Measurements from ENCODE around the gene CFP. TPM values are rescaled to one million over a fixed set of nuclear protein-coding genes. Genes with fewer than 3 reads are reported as not detected.
A peak's percentile ranks its signal among the peaks of the same experiment; 100 is the strongest.

CFP gene
- total and polyA plus RNA-seq, 8 donors = 0.31 to 4.1 (median 1.6) TPM

- WGBS, 2 donors = 90 to 95% methylated on average over 14 of the region's 14 CpGs
- no peak for DNase-seq
- ATAC-seq = no peak
- Histone ChIP-seq H3K27ac (no peak overlapping the region), H3K4me3 (no peak overlapping the region), H3K4me1 (no peaks in the 10 kb centered on the region), H3K9me3 (no peaks in the 10 kb centered on the region), H3K27me3 (no peaks in the 10 kb centered on the region), H3K36me3 (peaks cover 0 to 15% (median 0%) of the 10 kb centered on the region in 3 donors)
- no peak for FAIRE-seq
- TF ChIP-seq CTCF (IDR thresholded peaks at IDR 0.05) = no peak
- intact Hi-C loops (cut with DNase I) = no loop called here
Observed at GRCh38 chrX:47638816-47639215, 9.1 kb upstream of the CFP start.

- 83% methylated on average over 31 of the region's 31 CpGs for WGBS, 2 donors
- H3K27ac ChIP-seq = no peak overlapping the region
- ATAC-seq (peak in 3 of 4 donors; percentile 32 to 77 (median 66)), DNase-seq (no peak), FAIRE-seq (no peak)
- H3K36me3 ChIP-seq = peaks cover 0 to 15% (median 0%) of the 10 kb centered on the region in 3 donors
- no peaks in the 10 kb centered on the region for H3K4me1 ChIP-seq
- no peak overlapping the region for H3K4me3 ChIP-seq
- H3K27me3 ChIP-seq = no peaks in the 10 kb centered on the region
- intact Hi-C loops (cut with DNase I) = no loop called here
- TF ChIP-seq CTCF (IDR thresholded peaks at IDR 0.05) = no peak
- no peaks in the 10 kb centered on the region for H3K9me3 ChIP-seq
Observed at GRCh38 chrX:47637546-47638195, 7.9 kb upstream of the CFP start.

- no peaks in the 10 kb centered on the region for H3K9me3 ChIP-seq
- intact Hi-C loops (cut with DNase I) = no loop called here
- no peaks in the 10 kb centered on the region for H3K4me1 ChIP-seq
- FAIRE-seq (no peak), ATAC-seq (no peak), DNase-seq (no peak)
- H3K4me3 ChIP-seq = no peak overlapping the region
- H3K27me3 ChIP-seq = no peaks in the 10 kb centered on the region
- 80 to 91% methylated on average over 16 of the region's 16 CpGs for WGBS, 2 donors
- TF ChIP-seq CTCF (IDR thresholded peaks at IDR 0.05) = no peak
- peaks cover 0 to 4% (median 0%) of the 10 kb centered on the region in 3 donors for H3K36me3 ChIP-seq
- no peak overlapping the region for H3K27ac ChIP-seq
Observed at GRCh38 chrX:47634871-47635575, 5.3 kb upstream of the CFP start.

- Histone ChIP-seq H3K4me1 (no peaks in the 10 kb centered on the region), H3K9me3 (no peaks in the 10 kb centered on the region), H3K36me3 (no peaks in the 10 kb centered on the region), H3K27me3 (no peaks in the 10 kb centered on the region), H3K4me3 (no peak overlapping the region), H3K27ac (no peak overlapping the region)
- 64 to 68% methylated on average over 14 of the region's 14 CpGs for WGBS, 2 donors
- FAIRE-seq = no peak
- ATAC-seq = no peak
- no peak for DNase-seq
- intact Hi-C loops (cut with DNase I) = no loop called here
- no peak for TF ChIP-seq CTCF (IDR thresholded peaks at IDR 0.05)
Observed at GRCh38 chrX:47633689-47634590, 4.2 kb upstream of the CFP start.

Measured in pancreas (tissue), 10 donors.